Measurements from ENCODE around the gene CCDC6. TPM values are rescaled to one million over a fixed set of nuclear protein-coding genes. Genes with fewer than 3 reads are reported as not detected.
"Not testable (repeated sequence)": the region's sequence is repeated elsewhere in the genome, so short reads cannot be mapped to it uniquely, and the experiment has no call there.

The CCDC6 gene
- total RNA-seq: 40.6 and 41.5 TPM in 2 replicates
- long read RNA-seq, partial matches to known transcripts: 0 of 27 reads
- long read RNA-seq, other reads (novel, unspliced or antisense): 27 of 27 reads

- peak within 1 kb of the TSS; percentile 95 for H3K4me3 Mint-ChIP-seq
- TF ChIP-seq CTCF (conservative IDR thresholded peaks at IDR 0.05): peak; percentile 69
- H3K36me3 Mint-ChIP-seq (ENCODE audit: low read depth): no peaks in the 10 kb centered on the region
- DNase-seq (ENCODE audit: low read depth, low spot score): peak; percentile 87
- peak within 1 kb of the TSS; percentile 93 for H3K27ac Mint-ChIP-seq (ENCODE audit: unreplicated experiment)
- no peaks in the 10 kb centered on the region for H3K27me3 Mint-ChIP-seq (ENCODE audit: low read depth)
- H3K4me1 Mint-ChIP-seq: peaks cover 53% of the 10 kb centered on the region
- no peaks in the 10 kb centered on the region for H3K9me3 Mint-ChIP-seq
Measured at GRCh38 chr10:59906417-59907202, at the start of gene CCDC6. CCDC6 (minus strand) TSS chr10:59906556; CDS start chr10:59906424, 132 bp downstream.

- DNase-seq (ENCODE audit: low read depth, low spot score): no peak
- H3K27ac Mint-ChIP-seq (ENCODE audit: unreplicated experiment): no peak overlapping the region
- no peaks in the 10 kb centered on the region for H3K27me3 Mint-ChIP-seq (ENCODE audit: low read depth)
- no peaks in the 10 kb centered on the region for H3K36me3 Mint-ChIP-seq (ENCODE audit: low read depth)
- H3K4me1 Mint-ChIP-seq: no peaks in the 10 kb centered on the region
- no peak overlapping the region for H3K4me3 Mint-ChIP-seq
- no peak for TF ChIP-seq CTCF (conservative IDR thresholded peaks at IDR 0.05)
- no peaks in the 10 kb centered on the region for H3K9me3 Mint-ChIP-seq
Measured at GRCh38 chr10:59954296-59954695, 47.9 kb upstream of the CCDC6 start.

DNA sequence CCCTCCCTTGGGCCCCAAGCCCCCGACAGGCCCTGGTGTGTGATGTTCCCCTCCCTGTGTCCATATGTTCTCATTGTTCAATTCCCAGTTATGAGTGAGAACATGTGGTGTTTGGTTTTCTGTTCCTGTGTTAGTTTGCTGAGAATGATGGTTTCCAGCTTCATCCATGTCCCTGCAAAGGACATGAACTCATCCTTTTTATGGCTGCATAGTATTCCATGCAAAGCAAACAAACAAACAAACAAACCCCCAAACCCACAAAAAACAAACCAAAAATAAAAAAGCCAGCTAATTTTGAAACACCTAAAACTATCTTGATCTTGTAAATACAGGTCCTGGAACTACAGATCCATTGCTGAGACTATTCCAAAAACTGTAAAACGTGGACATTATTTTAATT, 47.4 kb upstream of the CCDC6 start:
- not testable (repeated sequence) for H3K36me3 Mint-ChIP-seq (ENCODE audit: low read depth); H3K4me1 Mint-ChIP-seq; H3K4me3 Mint-ChIP-seq; H3K27me3 Mint-ChIP-seq (ENCODE audit: low read depth); H3K9me3 Mint-ChIP-seq; H3K27ac Mint-ChIP-seq (ENCODE audit: unreplicated experiment); DNase-seq (ENCODE audit: low read depth, low spot score)

DNA sequence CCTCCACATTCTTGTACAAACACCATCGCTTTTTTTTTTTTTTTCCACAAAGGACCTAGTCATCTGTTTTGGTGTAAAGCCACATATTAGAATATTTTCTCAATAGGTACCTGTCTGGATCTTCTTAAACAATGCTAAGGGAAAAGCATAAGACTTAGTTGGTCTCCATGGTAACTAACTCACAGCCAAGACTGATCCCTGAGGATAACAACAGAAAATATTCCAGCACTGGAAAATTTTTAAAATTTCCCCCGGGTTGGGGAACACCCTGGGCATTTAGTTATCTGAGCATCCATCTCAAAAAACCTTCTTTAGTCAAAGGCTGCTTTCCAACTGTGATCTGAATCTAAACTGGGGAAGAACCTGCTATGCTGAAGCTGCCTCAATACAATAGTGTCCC, 43.7 kb upstream of the CCDC6 start:
- Mint-ChIP-seq H3K9me3 (no peaks in the 10 kb centered on the region), H3K4me1 (no peaks in the 10 kb centered on the region), H3K27ac (ENCODE audit: unreplicated experiment) (no peak overlapping the region), H3K4me3 (no peak overlapping the region), H3K36me3 (ENCODE audit: low read depth) (no peaks in the 10 kb centered on the region), H3K27me3 (ENCODE audit: low read depth) (peaks cover 8% of the 10 kb centered on the region)
- no peak for DNase-seq (ENCODE audit: low read depth, low spot score)
- TF ChIP-seq CTCF (conservative IDR thresholded peaks at IDR 0.05): no peak

- no peaks in the 10 kb centered on the region for H3K9me3 Mint-ChIP-seq
- H3K36me3 Mint-ChIP-seq (ENCODE audit: low read depth): no peaks in the 10 kb centered on the region
- H3K4me3 Mint-ChIP-seq: no peak overlapping the region
- TF ChIP-seq CTCF (conservative IDR thresholded peaks at IDR 0.05): no peak
- H3K27ac Mint-ChIP-seq (ENCODE audit: unreplicated experiment): no peak overlapping the region
- no peaks in the 10 kb centered on the region for H3K4me1 Mint-ChIP-seq
- H3K27me3 Mint-ChIP-seq (ENCODE audit: low read depth): peaks cover 9% of the 10 kb centered on the region
- DNase-seq (ENCODE audit: low read depth, low spot score): no peak
Measured at GRCh38 chr10:59949608-59950007, 43.3 kb upstream of the CCDC6 start.

DNA sequence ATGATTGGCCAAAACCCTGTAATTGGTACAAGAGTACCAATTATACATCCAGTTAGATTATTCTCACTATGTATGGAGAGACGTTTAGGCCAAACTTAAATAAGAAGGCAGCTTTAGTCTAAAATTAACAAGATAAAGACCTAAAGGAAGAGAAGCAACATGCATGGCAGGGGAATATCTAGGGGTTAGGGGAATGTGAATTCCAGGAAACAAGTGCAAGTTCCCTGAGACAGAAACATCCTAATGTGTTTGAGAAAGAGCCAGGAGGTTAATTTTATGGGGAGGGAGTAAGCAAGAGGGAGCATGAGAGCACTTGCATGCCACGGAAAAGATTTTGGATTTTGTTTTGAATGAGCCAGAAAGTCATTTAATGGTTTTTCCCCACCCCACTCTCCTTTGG, 39.6 kb upstream of the CCDC6 start:
- Mint-ChIP-seq H3K4me1 (no peaks in the 10 kb centered on the region), H3K4me3 (no peak overlapping the region), H3K9me3 (no peaks in the 10 kb centered on the region), H3K27me3 (ENCODE audit: low read depth) (peaks cover 9% of the 10 kb centered on the region), H3K27ac (ENCODE audit: unreplicated experiment) (no peak overlapping the region), H3K36me3 (ENCODE audit: low read depth) (no peaks in the 10 kb centered on the region)
- no peak for TF ChIP-seq CTCF (conservative IDR thresholded peaks at IDR 0.05)
- DNase-seq (ENCODE audit: low read depth, low spot score): no peak
